IMR-90 (cell line): ENCODE results near the gene MARK2. TPM values are rescaled to one million over a fixed set of nuclear protein-coding genes. Genes with fewer than 3 reads are reported as not detected.
A peak's percentile ranks its signal among the peaks of the same experiment; 100 is the strongest.

Source experiments
- ATAC-seq: fragments of 200-7000 bp; cut with Tn5 transposase; 2 replicates; pipeline ENCODE4 v1.9.1; 2020; ENCODE audit warnings: low read depth, mild to moderate bottlenecking, moderate library complexity
- BruUV-seq: library from RNA; stranded (reverse); fragments of 400-500 nt; replicated peaks from 2 replicates; lab custom pipeline; 2021; lab: Mats Ljungman, UMichigan
- CTCF ChIA-PET: fragments of 300-600 bp; formaldehyde crosslinking; extraction: SDS; loops from one replicate; lab custom pipeline; 2021; ENCODE audit warnings: antibody characterized with exemption; lab: Yijun Ruan, JAX
- POLR2A ChIA-PET: fragments of 300-600 bp; sonication (Branson Sonifier 250); formaldehyde crosslinking; loops from one replicate; lab custom pipeline; 2022; ENCODE audit warnings: antibody characterized with exemption; ENCODE audit not compliant: unreplicated experiment; lab: Charles Lee
- DNase-seq: peaks from one replicate; pipeline ENCODE4 v3.0.0; 2013
- H2AFZ ChIP-seq: replicated peaks from 2 replicates; pipeline ENCODE3; 2013; ENCODE audit warnings: low read length, mild to moderate bottlenecking; ENCODE audit not compliant: poor library complexity
- H2AK5ac ChIP-seq: 2 replicates; pipeline ENCODE4 v1.6.1; 2013; ENCODE audit warnings: low read depth, low read length, inconsistent platforms
- H2AK9ac ChIP-seq: replicated peaks from 2 replicates; pipeline ENCODE3; 2013; ENCODE audit warnings: mild to moderate bottlenecking, low read depth, low read length, moderate library complexity; ENCODE audit not compliant: poor library complexity
- H2BK120ac ChIP-seq: 2 replicates; pipeline ENCODE4 v1.6.1; 2013; ENCODE audit warnings: low read depth, low read length, inconsistent platforms
- H2BK15ac ChIP-seq: 3 replicates; pipeline ENCODE4 v1.6.1; 2013; ENCODE audit warnings: low read depth, low read length, inconsistent platforms
- H2BK20ac ChIP-seq: 2 replicates; pipeline ENCODE4 v1.6.1; 2013; ENCODE audit warnings: low read depth, mild to moderate bottlenecking, inconsistent platforms, low read length, moderate library complexity
- H2BK5ac ChIP-seq: 2 replicates; pipeline ENCODE4 v1.6.1; 2013; ENCODE audit warnings: mild to moderate bottlenecking, low read depth, low read length, inconsistent platforms; ENCODE audit not compliant: poor library complexity, severe bottlenecking
- H3K14ac ChIP-seq: replicated peaks from 2 replicates; pipeline ENCODE4 v1.6.1; 2013; ENCODE audit warnings: low read depth, low read length, inconsistent platforms
- H3K18ac ChIP-seq: 2 replicates; pipeline ENCODE4 v1.6.1; 2013; ENCODE audit warnings: low read depth, low read length, control low read depth
- H3K23ac ChIP-seq: 2 replicates; pipeline ENCODE4 v1.6.1; 2013; ENCODE audit warnings: low read depth, low read length, inconsistent platforms
- H3K27ac ChIP-seq: 2 replicates; pipeline ENCODE4 v1.5.1; 2013; ENCODE audit warnings: mild to moderate bottlenecking, control low read depth, low read length; ENCODE audit not compliant: insufficient read depth
- H3K27me3 ChIP-seq: 2 replicates; pipeline ENCODE4 v1.6.1; 2013; ENCODE audit warnings: low read length; ENCODE audit not compliant: control insufficient read depth, insufficient read depth
- H3K36me3 ChIP-seq: 2 replicates; pipeline ENCODE4 v1.6.1; 2013; ENCODE audit warnings: low read length, mixed read lengths; ENCODE audit not compliant: control insufficient read depth, insufficient read depth
- H3K4ac ChIP-seq: 2 replicates; pipeline ENCODE4 v1.6.1; 2013; ENCODE audit warnings: low read depth, low read length, inconsistent platforms
- H3K4me1 ChIP-seq: 2 replicates; pipeline ENCODE4 v1.6.1; 2013; ENCODE audit warnings: low read length, mixed read lengths; ENCODE audit not compliant: control insufficient read depth, insufficient read depth
- H3K4me2 ChIP-seq: 2 replicates; pipeline ENCODE4 v1.6.1; 2013; ENCODE audit warnings: low read depth, mild to moderate bottlenecking, control low read depth, low read length, moderate library complexity
- H3K4me3 ChIP-seq: 2 replicates; pipeline ENCODE4 v1.5.1; 2013; ENCODE audit warnings: low read depth, mild to moderate bottlenecking, control low read depth, low read length, moderate library complexity; ENCODE audit not compliant: insufficient read depth
- H3K56ac ChIP-seq: 2 replicates; pipeline ENCODE4 v1.6.1; 2013; ENCODE audit warnings: low read length, inconsistent platforms; ENCODE audit not compliant: insufficient read depth; ENCODE audit errors: extremely low read depth
- H3K79me1 ChIP-seq, 2 experiments: 2 replicates each; pipeline ENCODE4 v1.6.1; 2013; ENCODE audit warnings: low read length in 2 of 2, inconsistent platforms in 1 of 2, low read depth in 1 of 2
- H3K9ac ChIP-seq: 2 replicates; pipeline ENCODE4 v1.6.1; 2013; ENCODE audit warnings: low read depth, low read length, control low read depth
- H3K9me1 ChIP-seq: 2 replicates; pipeline ENCODE4 v1.6.1; 2013; ENCODE audit warnings: low read length, inconsistent platforms; ENCODE audit not compliant: insufficient read depth
- H3K9me3 ChIP-seq: 2 replicates; pipeline ENCODE4 v1.6.1; 2013; ENCODE audit warnings: low read length; ENCODE audit not compliant: control insufficient read depth, insufficient read depth
- H4K20me1 ChIP-seq: 2 replicates; pipeline ENCODE4 v1.6.1; 2013; ENCODE audit warnings: low read length, inconsistent platforms; ENCODE audit not compliant: insufficient read depth
- H4K5ac ChIP-seq: 2 replicates; pipeline ENCODE4 v1.6.1; 2013; ENCODE audit warnings: mild to moderate bottlenecking, low read depth, low read length, control low read depth
- H4K8ac ChIP-seq, 2 experiments: 2 replicates each; pipeline ENCODE4 v1.6.1; 2013; ENCODE audit warnings: low read depth in 2 of 2, low read length in 2 of 2, control low read depth in 1 of 2, inconsistent platforms in 1 of 2
- H4K91ac ChIP-seq: 2 replicates; pipeline ENCODE4 v1.6.1; 2013; ENCODE audit warnings: low read depth, low read length, inconsistent platforms; ENCODE audit not compliant: insufficient read depth
- BHLHE40 ChIP-seq: fragments of 150-350 bp; IDR thresholded peaks from 2 replicates; pipeline ENCODE4 v1.6.1; 2016; ENCODE audit warnings: mild to moderate bottlenecking, low read depth, low read length
- CEBPB ChIP-seq: IDR thresholded peaks from 2 replicates; pipeline ENCODE4 v1.6.1; 2012; ENCODE audit warnings: low read depth, low read length, improper control_type of control experiment
- CHD1 ChIP-seq: IDR thresholded peaks from 2 replicates; pipeline ENCODE4 v1.6.1; 2012; ENCODE audit warnings: low read depth, low read length, improper control_type of control experiment
- ELK1 ChIP-seq: fragments of 150-350 bp; IDR thresholded peaks from 2 replicates; pipeline ENCODE4 v1.6.1; 2016; ENCODE audit warnings: low read depth, mild to moderate bottlenecking, low read length, moderate library complexity, borderline replicate concordance
- FOS ChIP-seq: fragments of 150-350 bp; IDR thresholded peaks from 2 replicates; pipeline ENCODE4 v1.6.1; 2016; ENCODE audit warnings: low read depth, low read length
- MAFK ChIP-seq: IDR thresholded peaks from 2 replicates; pipeline ENCODE4 v1.6.1; 2012; ENCODE audit warnings: low read depth, low read length, improper control_type of control experiment
- MAZ ChIP-seq: IDR thresholded peaks from 2 replicates; pipeline ENCODE4 v1.6.1; 2012; ENCODE audit warnings: low read depth, mild to moderate bottlenecking, low read length, improper control_type of control experiment, moderate library complexity, borderline replicate concordance
- MXI1 ChIP-seq: IDR thresholded peaks from 2 replicates; pipeline ENCODE4 v1.6.1; 2012; ENCODE audit warnings: low read depth, mild to moderate bottlenecking, low read length, moderate library complexity, borderline replicate concordance
- NFE2L2 ChIP-seq: fragments of 150-350 bp; IDR thresholded peaks from 2 replicates; pipeline ENCODE4 v1.6.1; 2016; ENCODE audit warnings: low read depth, mild to moderate bottlenecking, low read length
- POLR2A ChIP-seq: IDR thresholded peaks from 2 replicates; pipeline ENCODE4 v1.6.1; 2012; ENCODE audit warnings: mild to moderate bottlenecking, low read depth, low read length
- RAD21 ChIP-seq: IDR thresholded peaks from 2 replicates; pipeline ENCODE4 v1.6.1; 2012; ENCODE audit warnings: low read length, improper control_type of control experiment
- RCOR1 ChIP-seq: IDR thresholded peaks from 2 replicates; pipeline ENCODE4 v1.6.1; 2012; ENCODE audit warnings: mild to moderate bottlenecking, low read length, improper control_type of control experiment; ENCODE audit not compliant: insufficient replicate concordance
- RFX5 ChIP-seq: IDR thresholded peaks from 2 replicates; pipeline ENCODE4 v1.8.0; 2012; ENCODE audit warnings: low read depth, mild to moderate bottlenecking, low read length, moderate library complexity
- SMC3 ChIP-seq: fragments of 150-350 bp; IDR thresholded peaks from 2 replicates; pipeline ENCODE4 v1.6.1; 2016; ENCODE audit warnings: low read depth, mild to moderate bottlenecking, antibody characterized with exemption, low read length, moderate library complexity
- USF2 ChIP-seq: fragments of 150-350 bp; IDR thresholded peaks from 2 replicates; pipeline ENCODE4 v1.6.1; 2017; ENCODE audit warnings: mild to moderate bottlenecking, antibody characterized with exemption, low read length, low read depth
- WGBS, 2 experiments: methylation state at CpG; one replicate each; pipeline versions ENCODE4 v1.1.5 to v1.1.7; 2013; ENCODE audit warnings: missing lambda C conversion rate in 2 of 2; ENCODE audit not compliant: insufficient read length in 1 of 2; ENCODE audit errors: extremely low coverage in 2 of 2; 5-methylcytosine and 5-hydroxymethylcytosine counted together
- dilution Hi-C: fragments of 300-500 bp; cut with HindIII; formaldehyde crosslinking; loops from one replicate; pipeline ENCODE4 v1.14.3; 2018; ENCODE audit warnings: low sequenced_read_pairs; ENCODE audit not compliant: unreplicated experiment
- in situ Hi-C: fragments of 300-500 bp; cut with MboI; formaldehyde crosslinking; loops from 3 replicates; pipeline ENCODE4 v1.14.3; 2019; ENCODE audit warnings: low sequenced_read_pairs, inconsistent platforms, mixed read lengths
- intact Hi-C: fragments of 100-400 bp; cut with micrococcal nuclease; formaldehyde crosslinking; loops from 2 replicates; pipeline ENCODE4 v1.10.0; 2022
- polyA plus RNA-seq, 3 experiments: library from polyadenylated mRNA; depleted of rRNA; stranded (reverse); fragments of >200 nt; gene quantifications; 2 replicates each; pipeline ENCODE4 v1.2.3, GENCODE V29; 2012; ENCODE audit warnings: low replicate concordance in 1 of 3
- total RNA-seq: library from RNA; depleted of rRNA; stranded (reverse); fragments of >200 nt; gene quantifications from 2 replicates; pipeline ENCODE4 v1.2.3, GENCODE V29; 2012

MARK2 gene
- total and polyA plus RNA-seq, 2 of the 4 experiments (the other 2 are of a cell fraction), result 6.6 to 17.3 TPM

- H3K9ac ChIP-seq, result no peak overlapping the region
- H3K4me3 ChIP-seq, result no peak overlapping the region
- H3K14ac ChIP-seq, result no peak overlapping the region
- H4K5ac ChIP-seq, result no peak overlapping the region
- H2BK15ac ChIP-seq, result no peak overlapping the region
- H2BK120ac ChIP-seq, result no peak overlapping the region
- ATAC-seq, result peak; percentile 48
- H3K4me2 ChIP-seq, result no peak overlapping the region
- H2BK20ac ChIP-seq, result no peak overlapping the region
- ChIA-PET POLR2A (interaction anchor here (0.6 kb wide), 1 partner anchor 9 kb away, joined by 16 read pairs; no protein-coding TSS in a partner anchor), CTCF (no interaction called here)
- H2AFZ ChIP-seq, result no peak overlapping the region
- peaks cover 8% of the 10 kb centered on the region for H3K4me1 ChIP-seq
- BruUV-seq, result no TSS peak
- no peak overlapping the region for H2BK5ac ChIP-seq
- no peak overlapping the region for H2AK5ac ChIP-seq
- H3K4ac ChIP-seq, result no peak overlapping the region
- no peak overlapping the region for H4K8ac ChIP-seq
- in situ Hi-C loops, result no loop called here
- H3K56ac ChIP-seq, result no peak overlapping the region
- peaks cover 33% of the 10 kb centered on the region for H3K9me1 ChIP-seq
- 85% methylated on average over 4 of the region's 25 CpGs; no CpG with 5 or more reads in 1 of the 2 experiments for WGBS, 2 experiments
- H4K91ac ChIP-seq, result no peak overlapping the region
- no peak overlapping the region for H3K27ac ChIP-seq
- dilution Hi-C loops, result no loop called here
- 0 out of 2 replicates have a peak overlapping the region, but pooled peaks have one; percentile 20 for H3K23ac ChIP-seq
- peaks cover 44 to 87% of the 10 kb centered on the region in 2 experiments for H3K79me1 ChIP-seq
- intact Hi-C loops, result no loop called here
- no peaks in the 10 kb centered on the region for H3K9me3 ChIP-seq
- peaks cover 88% of the 10 kb centered on the region for H4K20me1 ChIP-seq
- H3K27me3 ChIP-seq, result no peaks in the 10 kb centered on the region
- DNase-seq, result peak; percentile 52
- no peak overlapping the region for H3K18ac ChIP-seq
- H2AK9ac ChIP-seq, result peak overlapping the region; percentile 65
- H3K36me3 ChIP-seq, result peaks cover 5% of the 10 kb centered on the region; the same call in 1 of the 2 replicates
- TF ChIP-seq MAFK (no peak), RFX5 (no peak), ELK1 (no peak), MAZ (no peak), CEBPB (peak; percentile 84), FOS (0 out of 2 replicates have a peak, but pooled peaks have one; percentile 4), USF2 (no peak), POLR2A (no peak), SMC3 (no peak), RCOR1 (no peak), CHD1 (no peak), BHLHE40 (no peak), MXI1 (no peak), RAD21 (no peak), NFE2L2 (no peak)
Observed at GRCh38 chr11:63888170-63889086, 49.5 kb downstream of the MARK2 start.
